ENCODE data around the gene CETP.

GRCh38 chr16:57004387-57005250, 42.9 kb downstream of the CETP start:
- TF ChIP-seq ZNF274 (IDR thresholded peaks at IDR 0.05; ENCODE audit: low read depth, low read length) (no peak), YY1 (IDR thresholded peaks at IDR 0.05; ENCODE audit: insufficient read depth, insufficient read length) (no peak)

Data from NT2/D1 (cell line).